Measurements from ENCODE around the gene FOXO4.

- TF ChIP-seq TCF7L2 (IDR thresholded peaks at IDR 0.05; ENCODE audit: borderline replicate concordance, extremely low read depth, insufficient read depth, insufficient read length) = no peak
- TF ChIP-seq POLR2A (IDR thresholded peaks at IDR 0.05; ENCODE audit: borderline replicate concordance, extremely low read depth, insufficient read depth, insufficient read length) = no peak
Measured at GRCh38 chrX:71128166-71128833, 32.6 kb downstream of the FOXO4 start.
